22Rv1 (cell line): ENCODE measurements around the gene MYO1D.

Source experiments
- CTCF ChIP-seq: fragments of 450-650 bp; IDR thresholded peaks from 2 replicates; pipeline ENCODE4 v1.5.1; 2017; ENCODE audit warnings: mild to moderate bottlenecking
- ZFX ChIP-seq: fragments of 450-650 bp; IDR thresholded peaks from 2 replicates; pipeline ENCODE4 v1.6.1; 2017; ENCODE audit warnings: antibody characterized with exemption, borderline replicate concordance

DNA sequence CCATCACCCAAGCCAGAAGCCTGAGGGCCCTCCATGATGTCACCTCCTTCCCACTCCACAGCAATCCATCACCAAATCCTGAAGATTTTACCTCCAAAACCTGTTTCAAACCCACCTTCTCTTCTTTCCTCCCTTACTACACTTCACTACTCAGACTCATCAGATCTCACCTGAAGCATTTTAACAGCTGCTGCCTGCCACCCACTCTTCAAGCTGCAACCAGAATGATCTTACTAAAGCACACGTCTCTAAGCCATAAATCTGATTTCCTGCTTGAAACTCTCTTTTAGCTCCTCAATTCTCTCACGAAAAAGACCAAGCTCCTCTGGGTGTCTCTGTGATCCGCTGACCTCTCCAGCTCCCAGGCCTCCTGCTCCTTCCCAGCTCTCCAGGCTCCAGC, 343.6 kb downstream of the MYO1D start:
- no peak for TF ChIP-seq CTCF
- no peak for TF ChIP-seq ZFX
